SH-SY5Y (cell line): ENCODE results near the gene DGKG.

Source experiments
- GATA2 ChIP-seq: IDR thresholded peaks from 2 replicates; pipeline ENCODE4 v1.6.1; 2011; ENCODE audit warnings: mild to moderate bottlenecking, low read depth, low read length
- GATA3 ChIP-seq: IDR thresholded peaks from 2 replicates; pipeline ENCODE4 v1.6.1; 2011; ENCODE audit warnings: low read depth, mild to moderate bottlenecking, low read length, moderate library complexity

The DGKG gene

GRCh38 chr3:186255703-186256331 lies 106.2 kb downstream of the DGKG start:
- no peak for TF ChIP-seq GATA3
- no peak for TF ChIP-seq GATA2

DNA sequence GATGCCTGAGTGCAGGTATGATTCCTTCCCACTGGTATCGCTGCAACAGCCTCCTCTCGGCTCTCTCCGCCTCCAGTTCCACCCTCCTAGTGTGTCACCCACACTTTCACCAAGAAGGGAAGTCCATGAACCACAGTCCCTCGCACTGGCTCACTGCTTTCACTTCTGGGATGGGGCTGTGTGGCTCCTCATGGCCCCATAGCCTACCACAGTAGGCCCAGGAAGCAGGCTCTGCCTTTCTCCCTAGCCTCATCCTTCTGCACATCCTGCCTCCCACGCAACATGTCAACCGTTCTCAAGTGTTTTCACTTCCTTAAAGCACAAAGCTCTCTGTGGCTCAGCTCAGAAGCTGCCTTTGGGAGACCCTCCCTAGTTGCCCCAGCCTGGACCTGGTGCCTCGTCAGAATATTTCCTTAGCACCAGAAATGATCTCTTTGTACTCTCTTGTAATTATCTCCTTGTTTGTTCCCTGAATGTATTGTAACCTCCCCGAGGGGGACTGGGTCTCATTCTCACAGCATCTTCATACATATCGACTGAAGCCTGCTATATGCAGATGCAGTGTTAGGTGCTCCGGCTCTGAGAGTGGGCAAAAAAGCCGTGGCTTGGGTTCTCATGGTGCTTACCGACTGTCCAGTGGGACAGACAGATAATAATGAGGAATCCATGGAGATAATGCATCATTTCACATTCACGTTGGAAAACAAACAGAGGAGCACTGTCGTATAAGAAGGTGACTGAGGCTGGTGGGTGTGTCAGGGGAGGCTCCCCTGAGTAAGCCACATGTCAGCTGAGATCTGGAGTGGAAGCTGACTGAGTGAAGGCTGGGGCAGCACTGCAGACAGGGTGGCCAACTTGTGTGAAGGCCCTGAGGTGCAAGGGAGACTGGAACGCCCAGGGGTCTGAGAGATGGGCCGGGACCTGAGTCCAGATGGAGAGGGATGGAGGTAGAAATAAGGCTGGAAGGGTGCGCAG lies 107.1 kb downstream of the DGKG start:
- TF ChIP-seq GATA3 (no peak), GATA2 (no peak)

GRCh38 chr3:186251948-186252619 lies 110.0 kb downstream of the DGKG start:
- TF ChIP-seq GATA3, result no peak
- no peak for TF ChIP-seq GATA2

DNA sequence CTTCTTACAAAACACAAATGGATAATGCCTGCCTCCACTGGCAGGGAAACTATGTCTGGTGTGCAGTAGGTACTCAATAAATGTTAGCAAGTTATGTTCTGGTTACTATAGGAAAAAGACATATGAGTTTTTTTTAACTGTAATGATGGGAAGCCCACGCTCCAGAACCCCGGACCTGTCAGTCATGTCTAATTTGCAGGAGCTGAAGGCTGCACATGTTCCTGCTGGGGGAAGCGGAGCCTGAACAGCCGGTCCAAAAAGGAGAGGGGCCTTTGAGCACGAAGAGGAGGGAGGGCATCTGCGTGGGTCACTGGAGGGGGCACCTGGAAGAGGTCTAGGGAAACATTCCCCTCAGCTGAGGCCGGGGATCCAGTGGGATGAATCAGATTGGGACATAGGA lies 113.2 kb downstream of the DGKG start:
- TF ChIP-seq GATA2 (no peak), GATA3 (no peak)

GRCh38 chr3:186247821-186248814 lies 113.9 kb downstream of the DGKG start:
- no peak for TF ChIP-seq GATA2

GRCh38 chr3:186246941-186247340 lies 115.1 kb downstream of the DGKG start:
- no peak for TF ChIP-seq GATA2
- TF ChIP-seq GATA3, result no peak

GRCh38 chr3:186244016-186244415 lies 118.0 kb downstream of the DGKG start:
- TF ChIP-seq GATA3 (no peak), GATA2 (no peak)

DNA sequence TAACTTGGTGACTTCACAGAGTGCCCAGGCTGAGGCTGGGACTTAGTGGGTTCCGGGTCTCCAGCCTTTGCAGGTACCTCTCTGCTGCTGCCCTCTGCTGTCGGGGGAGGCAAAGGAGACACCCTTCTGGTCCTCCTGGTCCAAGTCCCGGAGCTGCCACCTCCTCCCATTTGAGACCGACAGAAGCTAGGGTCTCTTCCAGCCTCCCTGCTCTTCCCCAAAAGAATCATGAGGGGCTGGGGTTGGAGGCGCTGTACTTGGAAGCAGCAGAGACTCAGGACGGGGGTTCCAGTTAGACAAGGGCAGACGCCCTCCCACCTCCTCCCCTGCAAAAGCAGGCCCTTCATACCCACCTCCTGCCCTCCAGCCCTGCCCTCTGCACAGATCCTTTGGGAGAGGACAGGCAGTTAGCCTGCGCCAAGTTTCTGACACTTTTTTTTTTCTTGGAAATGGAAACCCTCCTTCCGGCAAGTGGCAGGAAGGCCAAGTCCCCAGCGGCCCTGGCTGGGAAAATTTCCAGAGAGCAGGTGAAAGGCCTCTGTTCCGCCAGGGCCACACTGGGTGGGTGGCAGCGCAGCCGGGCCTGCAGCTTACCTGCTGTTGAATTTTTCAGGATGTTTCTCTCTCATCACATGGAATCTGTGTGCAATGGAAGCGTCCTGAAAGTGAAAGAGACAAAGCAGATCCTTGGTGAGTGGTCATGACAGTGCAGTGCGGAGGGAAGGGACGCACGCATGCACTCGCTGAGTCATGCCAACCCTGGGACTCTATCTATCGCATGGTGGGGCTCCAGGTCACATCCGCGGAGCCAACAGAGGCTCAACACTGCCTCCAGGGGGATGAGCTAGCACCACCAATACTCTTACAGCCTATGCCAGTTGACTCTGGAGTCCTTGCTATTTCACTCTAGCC lies 119.9 kb downstream of the DGKG start:
- TF ChIP-seq GATA2, result no peak
- TF ChIP-seq GATA3, result no peak

GRCh38 chr3:186239321-186239720 lies 122.7 kb downstream of the DGKG start:
- no peak for TF ChIP-seq GATA3
- no peak for TF ChIP-seq GATA2

DNA sequence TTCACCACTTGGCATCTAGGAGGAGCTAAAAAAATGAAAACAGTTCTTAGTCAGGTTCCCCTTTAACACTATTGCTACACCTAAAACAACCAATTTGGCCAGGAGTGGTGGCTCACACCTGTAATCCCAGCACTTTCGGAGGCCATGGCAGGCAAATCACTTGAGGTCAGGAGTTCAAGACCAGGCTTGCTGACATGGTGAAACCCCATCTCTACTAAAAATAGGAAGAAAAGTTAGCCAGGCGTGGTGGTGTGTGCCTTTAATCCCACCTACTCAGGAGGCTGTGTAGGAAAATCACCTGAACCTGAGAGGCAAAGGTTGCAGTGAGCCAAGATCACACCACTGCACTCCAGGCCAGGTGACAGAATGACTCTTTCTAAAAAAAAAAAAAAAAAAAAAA lies 124.1 kb downstream of the DGKG start:
- TF ChIP-seq GATA3, result no peak
- TF ChIP-seq GATA2, result no peak

GRCh38 chr3:186236357-186237020 lies 125.5 kb downstream of the DGKG start:
- no peak for TF ChIP-seq GATA2
- no peak for TF ChIP-seq GATA3

DNA sequence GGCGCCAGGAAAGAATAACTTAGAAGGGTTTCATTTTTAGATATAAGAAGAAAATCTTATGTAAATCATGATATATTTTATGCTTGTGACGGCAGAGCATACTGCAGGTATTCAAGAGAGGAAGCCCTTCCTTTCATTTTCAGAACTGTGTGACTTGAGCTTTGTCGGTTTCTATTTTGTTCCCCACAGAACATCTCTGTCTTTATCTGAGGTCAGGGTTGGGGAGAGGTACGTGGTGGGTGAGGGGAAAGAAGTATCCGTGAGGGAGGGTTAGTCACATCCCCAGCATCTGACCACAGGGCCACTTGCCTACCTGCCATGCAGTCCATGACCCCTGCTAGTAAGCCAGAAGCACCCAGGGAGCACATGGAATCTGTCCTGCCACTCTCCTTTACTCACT lies 126.5 kb downstream of the DGKG start:
- no peak for TF ChIP-seq GATA2
- no peak for TF ChIP-seq GATA3

GRCh38 chr3:186234152-186234551 lies 127.9 kb downstream of the DGKG start:
- TF ChIP-seq GATA3, result no peak
- no peak for TF ChIP-seq GATA2
